ENCODE data around the gene ASCC2.
"Not testable (repeated sequence)": the region's sequence is repeated elsewhere in the genome, so short reads cannot be mapped to it uniquely, and the experiment has no call there.

ASCC2 gene

GRCh38 chr22:29837741-29838598 lies at the start of gene ASCC2:
ASCC2 (minus strand) TSS chr22:29838274; CDS start chr22:29832325, 5,949 bp downstream.
- DNase-seq (ENCODE audit: low read depth in 2 of 2) = peak; percentile 99

GRCh38 chr22:29887358-29887757 lies 49.3 kb upstream of the ASCC2 start:
- no peak for DNase-seq (ENCODE audit: low read depth in 2 of 2)

- DNase-seq (ENCODE audit: low read depth in 2 of 2) = no peak
Measured at GRCh38 chr22:29886596-29886995, 48.5 kb upstream of the ASCC2 start.

- no peak for DNase-seq (ENCODE audit: low read depth in 2 of 2)
Measured at GRCh38 chr22:29885610-29886009, 47.5 kb upstream of the ASCC2 start.

GRCh38 chr22:29883775-29884097 lies 45.7 kb upstream of the ASCC2 start:
- no peak for DNase-seq (ENCODE audit: low read depth in 2 of 2)

- DNase-seq (ENCODE audit: low read depth in 2 of 2) = peak; percentile 82 to 85
Measured at GRCh38 chr22:29883045-29883774, 45.1 kb upstream of the ASCC2 start, which contains the start of gene MTMR3. MTMR3 (plus strand) TSS chr22:29883174; CDS start chr22:29971060, 87,886 bp downstream.

- DNase-seq (ENCODE audit: low read depth in 2 of 2) = no peak
Measured at GRCh38 chr22:29882716-29883044, 44.6 kb upstream of the ASCC2 start.

- DNase-seq (ENCODE audit: low read depth in 2 of 2) = no peak
Measured at GRCh38 chr22:29879753-29880152, 41.7 kb upstream of the ASCC2 start.

GRCh38 chr22:29877620-29878019 lies 39.5 kb upstream of the ASCC2 start:
- no peak for DNase-seq (ENCODE audit: low read depth in 2 of 2)

- no peak for DNase-seq (ENCODE audit: low read depth in 2 of 2)
Measured at GRCh38 chr22:29873943-29874342, 35.9 kb upstream of the ASCC2 start.

GRCh38 chr22:29872989-29873388 lies 34.9 kb upstream of the ASCC2 start:
- no peak for DNase-seq (ENCODE audit: low read depth in 2 of 2)

GRCh38 chr22:29872144-29872893 lies 34.2 kb upstream of the ASCC2 start:
- no peak for DNase-seq (ENCODE audit: low read depth in 2 of 2)

GRCh38 chr22:29871684-29872083 lies 33.6 kb upstream of the ASCC2 start:
- DNase-seq (ENCODE audit: low read depth in 2 of 2) = no peak

GRCh38 chr22:29870574-29870973 lies 32.5 kb upstream of the ASCC2 start:
- no peak for DNase-seq (ENCODE audit: low read depth in 2 of 2)

- no peak for DNase-seq (ENCODE audit: low read depth in 2 of 2)
Measured at GRCh38 chr22:29867851-29868250, 29.8 kb upstream of the ASCC2 start.

- no peak for DNase-seq (ENCODE audit: low read depth in 2 of 2)
Measured at GRCh38 chr22:29867260-29867659, 29.2 kb upstream of the ASCC2 start.

- DNase-seq (ENCODE audit: low read depth in 2 of 2) = not testable (repeated sequence)
Measured at GRCh38 chr22:29865572-29865971, 27.5 kb upstream of the ASCC2 start.

- DNase-seq (ENCODE audit: low read depth in 2 of 2) = no peak
Measured at GRCh38 chr22:29861672-29862297, 23.7 kb upstream of the ASCC2 start.

GRCh38 chr22:29860006-29860766 lies 22.1 kb upstream of the ASCC2 start:
- no peak for DNase-seq (ENCODE audit: low read depth in 2 of 2)

- not testable (repeated sequence) for DNase-seq (ENCODE audit: low read depth in 2 of 2)
Measured at GRCh38 chr22:29859030-29859429, 21.0 kb upstream of the ASCC2 start.

GRCh38 chr22:29856496-29856895 lies 18.4 kb upstream of the ASCC2 start:
- DNase-seq (ENCODE audit: low read depth in 2 of 2) = no peak
